Common myeloid progenitor, CD34-positive (primary cell): ENCODE data around the gene SERAC1.

Experiments
- CTCF ChIA-PET: fragments of 350-600 bp; sonication (Branson Sonifier 250); formaldehyde crosslinking; loops from one replicate; lab custom pipeline; 2021; ENCODE audit warnings: antibody characterized with exemption; lab: Charles Lee
- POLR2A ChIA-PET: fragments of 350-600 bp; sonication (Branson Sonifier 250); formaldehyde crosslinking; loops from one replicate; lab custom pipeline; 2021; ENCODE audit warnings: antibody characterized with exemption; lab: Charles Lee
- DNase-seq, 3 donors: peaks; one replicate each; pipeline versions ENCODE4 v3.0.0 to v3.0.0-alpha.2; 2013
- H3K27ac ChIP-seq, 2 experiments: 1 replicate in 1 of 2; 2 replicates in 1 of 2; pipeline ENCODE4 v1.7.0; 2013; ENCODE audit warnings: inconsistent platforms in 2 of 2, low read length in 2 of 2, mild to moderate bottlenecking in 2 of 2, low read depth in 1 of 2, moderate library complexity in 1 of 2; ENCODE audit not compliant: severe bottlenecking in 2 of 2, insufficient read depth in 1 of 2, poor library complexity in 1 of 2
- H3K27me3 ChIP-seq, 5 experiments: replicated peaks in 2 of 5; 1 replicate in 3 of 5; 2 replicates in 2 of 5; pipeline versions ENCODE4 v1.6.1 to v1.7.0; 2013; ENCODE audit warnings: low read length in 4 of 5, mild to moderate bottlenecking in 2 of 5, moderate library complexity in 2 of 5, inconsistent platforms in 1 of 5; ENCODE audit not compliant: insufficient read depth in 5 of 5, control insufficient read depth in 4 of 5
- H3K36me3 ChIP-seq, 4 experiments: 1 replicate in 2 of 4; 2 replicates in 2 of 4; pipeline versions ENCODE4 v1.6.1 to v1.7.0; 2013; ENCODE audit warnings: low read length in 3 of 4, control low read depth in 1 of 4, mild to moderate bottlenecking in 1 of 4; ENCODE audit not compliant: control insufficient read depth in 4 of 4, insufficient read depth in 4 of 4
- H3K4me1 ChIP-seq, 4 experiments: 1 replicate in 3 of 4; 2 replicates in 1 of 4; pipeline versions ENCODE4 v1.6.1 to v1.7.1; 2013; ENCODE audit warnings: low read length in 3 of 4, mild to moderate bottlenecking in 3 of 4, control low read depth in 1 of 4, inconsistent platforms in 1 of 4, moderate library complexity in 1 of 4; ENCODE audit not compliant: control insufficient read depth in 4 of 4, insufficient read depth in 4 of 4; ENCODE audit errors: control extremely low read depth in 1 of 4
- H3K4me3 ChIP-seq, 7 experiments: 1 replicate in 4 of 7; 2 replicates in 3 of 7; pipeline versions ENCODE4 v1.5.1 to v1.7.0; 2013; ENCODE audit warnings: mild to moderate bottlenecking in 7 of 7, low read length in 6 of 7, moderate library complexity in 6 of 7, inconsistent platforms in 2 of 7, low read depth in 2 of 7, control low read depth in 1 of 7; ENCODE audit not compliant: insufficient read depth in 4 of 7, control insufficient read depth in 1 of 7; ENCODE audit errors: extremely low read depth in 1 of 7
- H3K9me3 ChIP-seq, 5 experiments: 1 replicate in 4 of 5; 2 replicates in 1 of 5; pipeline versions ENCODE4 v1.6.1 to v1.7.1; 2013; ENCODE audit warnings: low read length in 4 of 5, mild to moderate bottlenecking in 2 of 5, inconsistent platforms in 1 of 5, low read depth in 1 of 5, moderate library complexity in 1 of 5; ENCODE audit not compliant: control insufficient read depth in 4 of 5, insufficient read depth in 2 of 5; ENCODE audit errors: control extremely low read depth in 1 of 5
- WGBS: methylation state at CpG from one replicate; pipeline ENCODE4 v1.1.5; 2013; ENCODE audit not compliant: insufficient coverage; 5-methylcytosine and 5-hydroxymethylcytosine counted together

The SERAC1 gene

DNA sequence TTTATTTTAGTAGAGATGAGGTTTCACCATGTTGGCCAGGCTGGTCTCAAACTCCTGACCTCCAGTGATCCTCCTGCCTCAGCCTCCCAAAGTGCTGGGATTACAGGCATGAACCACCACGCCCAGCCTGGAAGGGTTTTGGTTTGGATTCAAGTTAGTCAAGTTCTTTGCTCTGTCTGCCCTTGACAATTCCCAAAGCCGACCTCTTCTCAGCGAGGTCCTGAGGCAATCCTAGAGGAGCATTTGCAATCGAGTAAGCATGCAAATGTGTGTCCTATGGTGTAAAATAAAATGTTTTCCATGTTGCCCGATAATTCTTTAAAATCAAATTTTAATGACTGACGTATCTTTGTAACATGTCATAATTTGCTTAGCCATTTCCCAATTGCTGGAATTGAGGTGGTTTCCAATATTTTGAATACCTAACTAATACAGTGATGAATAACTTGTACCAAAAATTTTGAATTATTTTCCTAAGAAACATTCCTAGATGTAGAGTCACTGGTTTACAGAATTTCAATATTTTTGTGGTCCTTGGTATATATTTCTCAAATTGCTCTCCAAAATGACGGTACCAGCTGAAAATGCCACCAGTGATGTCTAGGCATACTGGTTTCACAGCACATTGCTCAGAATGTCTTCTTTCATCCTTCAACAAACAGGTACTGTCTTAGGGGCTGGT, 38.8 kb upstream of the SERAC1 start:
- H3K27ac ChIP-seq, result no peak overlapping the region
- CTCF ChIA-PET, result interaction anchor here (0.5 to 1.6 kb wide), 4 partner anchors 11 to 58 kb away, joined by 3 to 5 read pairs (median 4); no protein-coding TSS in a partner anchor
- no peaks in the 10 kb centered on the region for H3K36me3 ChIP-seq
- DNase-seq, result no peak
- H3K4me1 ChIP-seq, result peaks cover 0 to 38% (median 7%) of the 10 kb centered on the region in 4 experiments
- POLR2A ChIA-PET, result no interaction called here
- WGBS, result 100% methylated on average over 3 of the region's 7 CpGs
- H3K27me3 ChIP-seq, result no peaks in the 10 kb centered on the region
- no peak overlapping the region for H3K4me3 ChIP-seq
- no peaks in the 10 kb centered on the region for H3K9me3 ChIP-seq

DNA sequence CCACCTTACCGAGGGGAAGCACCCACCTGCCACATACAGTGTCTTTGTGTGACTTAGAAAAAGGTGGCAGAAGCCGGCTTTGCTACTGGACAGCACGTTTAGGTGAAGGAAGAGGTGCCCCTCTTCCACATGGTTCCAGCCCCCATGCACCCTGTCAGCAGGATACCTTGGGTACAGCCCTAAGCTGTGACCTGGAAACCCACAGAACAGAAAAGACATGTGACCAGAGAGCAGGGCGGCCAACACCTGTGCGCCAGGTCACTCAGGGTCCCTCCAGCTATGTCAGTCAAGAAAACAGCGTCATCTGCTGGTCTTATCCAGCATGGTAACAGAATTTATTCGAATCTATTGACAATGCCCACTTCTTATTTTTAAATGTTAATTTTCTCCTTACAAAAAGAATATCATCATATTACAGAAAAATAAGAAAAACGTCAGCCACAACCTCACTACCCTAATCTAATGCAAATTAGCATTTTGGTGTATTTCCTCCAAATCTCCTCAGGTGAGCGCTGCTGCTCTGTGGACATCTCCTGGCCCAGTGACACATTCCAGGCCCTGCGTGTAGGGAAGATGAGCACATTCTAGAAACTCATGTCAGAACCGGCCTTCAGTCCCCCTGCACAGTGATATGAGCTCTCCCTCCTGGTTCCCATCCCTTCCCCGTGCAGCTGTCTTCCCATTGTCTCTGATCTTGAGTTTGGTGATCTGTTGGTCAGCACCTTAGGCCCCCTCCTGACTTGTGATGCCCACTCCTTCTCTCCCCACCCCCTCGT, 37.3 kb upstream of the SERAC1 start:
- no peak overlapping the region for H3K27ac ChIP-seq
- H3K4me3 ChIP-seq, result no peak overlapping the region
- H3K36me3 ChIP-seq, result no peaks in the 10 kb centered on the region
- H3K9me3 ChIP-seq, result no peaks in the 10 kb centered on the region
- CTCF ChIA-PET, result interaction anchor here (0.7 to 2.2 kb wide), 9 partner anchors 9 to 458 kb away, joined by 3 to 8 read pairs (median 4); partner anchors contain the start of genes GTF2H5 and SERAC1
- peak in 2 of 3 donors; percentile 36 to 45 for DNase-seq
- H3K27me3 ChIP-seq, result no peaks in the 10 kb centered on the region
- WGBS, result 88% methylated on average over 12 of the region's 13 CpGs
- POLR2A ChIA-PET, result no interaction called here
- H3K4me1 ChIP-seq, result peaks cover 0 to 48% (median 21%) of the 10 kb centered on the region in 4 experiments

DNA sequence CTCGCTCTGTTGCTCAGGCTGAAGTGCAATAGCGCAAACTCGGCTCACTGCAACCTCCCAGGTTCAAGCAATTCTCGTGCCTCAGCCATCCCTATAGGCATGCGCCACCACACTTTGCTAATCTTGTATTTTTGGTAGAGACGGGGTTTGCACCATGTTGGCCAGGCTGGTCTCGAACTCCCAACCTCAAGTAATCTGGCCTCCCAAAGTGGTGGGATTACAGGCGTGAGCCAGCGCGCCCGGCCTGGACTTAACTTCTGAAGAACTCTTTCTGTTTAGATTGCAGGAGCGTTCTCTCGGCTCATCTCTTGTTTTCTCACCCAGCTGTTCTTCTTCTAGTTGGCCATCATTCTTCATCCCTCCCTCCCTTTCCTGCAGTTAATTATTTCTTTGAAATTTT, 30.4 kb upstream of the SERAC1 start:
- H3K27ac ChIP-seq, result peak overlapping the region in 1 of 2 experiments; percentile 25
- WGBS, result 95% methylated on average over 13 of the region's 13 CpGs
- no peak overlapping the region for H3K4me3 ChIP-seq
- H3K36me3 ChIP-seq, result no peaks in the 10 kb centered on the region
- no peaks in the 10 kb centered on the region for H3K9me3 ChIP-seq
- ChIA-PET CTCF (interaction anchor here (0.6 to 7.1 kb wide), 3 partner anchors 15 to 659 kb away, joined by 3 to 32 read pairs (median 3); partner anchors contain the start of genes GTF2H5 and SERAC1), POLR2A (no interaction called here)
- no peaks in the 10 kb centered on the region for H3K27me3 ChIP-seq
- no peak for DNase-seq
- H3K4me1 ChIP-seq, result peaks cover 0 to 45% (median 24%) of the 10 kb centered on the region in 4 experiments

- H3K27ac ChIP-seq, result no peak overlapping the region
These were observed 26.6 kb upstream of the SERAC1 start for GRCh38 chr6:158194487-158195280.

GRCh38 chr6:158191761-158192160, 23.7 kb upstream of the SERAC1 start:
- H3K9me3 ChIP-seq, result peaks cover 0 to 2% (median 0%) of the 10 kb centered on the region in 5 experiments
- peaks cover 0 to 6% (median 0%) of the 10 kb centered on the region in 4 experiments for H3K4me1 ChIP-seq
- 100% methylated on average over 1 of the region's 4 CpGs for WGBS
- ChIA-PET POLR2A (interaction anchor here (0.6 kb wide), 1 partner anchor 9 kb away, joined by 4 read pairs; no protein-coding TSS in a partner anchor), CTCF (interaction anchor here (1.1 kb wide), 1 partner anchor 9 kb away, joined by 3 read pairs; no protein-coding TSS in a partner anchor)
- DNase-seq, result no peak
- H3K4me3 ChIP-seq, result no peak overlapping the region
- no peak overlapping the region for H3K27ac ChIP-seq
- H3K27me3 ChIP-seq, result no peaks in the 10 kb centered on the region
- H3K36me3 ChIP-seq, result peaks cover 0 to 12% (median 4%) of the 10 kb centered on the region in 4 experiments

More at GRCh38 chr6:158194487-158195280, 26.6 kb upstream of the SERAC1 start:
- ChIA-PET POLR2A (no interaction called here), CTCF (interaction anchor here (0.7 to 1.6 kb wide), 4 partner anchors 11 to 26 kb away, joined by 3 to 5 read pairs (median 3); no protein-coding TSS in a partner anchor)
- Histone ChIP-seq H3K4me1 (peaks cover 0 to 20% (median 5%) of the 10 kb centered on the region in 4 experiments), H3K36me3 (peaks cover 0 to 6% (median 4%) of the 10 kb centered on the region in 4 experiments), H3K9me3 (no peaks in the 10 kb centered on the region), H3K4me3 (no peak overlapping the region), H3K27me3 (no peaks in the 10 kb centered on the region)
- WGBS, result 100% methylated on average over 2 of the region's 4 CpGs
- DNase-seq, result no peak

- Histone ChIP-seq H3K4me3 (no peak overlapping the region), H3K9me3 (peaks cover 0 to 2% (median 0%) of the 10 kb centered on the region in 5 experiments), H3K36me3 (peaks cover 0 to 15% (median 4%) of the 10 kb centered on the region in 4 experiments), H3K27ac (no peak overlapping the region), H3K27me3 (no peaks in the 10 kb centered on the region), H3K4me1 (peaks cover 0 to 6% (median 0%) of the 10 kb centered on the region in 4 experiments)
- POLR2A ChIA-PET, result no interaction called here
- CTCF ChIA-PET, result interaction anchor here (1.1 kb wide), 1 partner anchor 10 kb away, joined by 3 read pairs; no protein-coding TSS in a partner anchor
- DNase-seq, result no peak
- no CpG with 5 or more reads among the region's 1 CpG for WGBS
These were observed 23.0 kb upstream of the SERAC1 start for GRCh38 chr6:158191032-158191431.
